Astrocyte (in vitro differentiated cells and primary cell): ENCODE measurements around the gene CCDC158.
"Not testable (repeated sequence)": the region's sequence is repeated elsewhere in the genome, so short reads cannot be mapped to it uniquely, and the experiment has no call there.

Source experiments
- EZH2 ChIP-seq: IDR thresholded peaks from 2 replicates; pipeline ENCODE4 v1.6.1; 2012; ENCODE audit warnings: mild to moderate bottlenecking, low read length, inconsistent platforms; ENCODE audit not compliant: insufficient read depth
- TF ChIP-seq, protein P1 (sequence below): IDR thresholded peaks from 2 replicates; pipeline ENCODE4 v1.5.1; 2011; ENCODE audit warnings: low read depth, mild to moderate bottlenecking, inconsistent platforms, low read length, moderate library complexity; ENCODE audit not compliant: insufficient read depth

- TF ChIP-seq, protein P1, sequence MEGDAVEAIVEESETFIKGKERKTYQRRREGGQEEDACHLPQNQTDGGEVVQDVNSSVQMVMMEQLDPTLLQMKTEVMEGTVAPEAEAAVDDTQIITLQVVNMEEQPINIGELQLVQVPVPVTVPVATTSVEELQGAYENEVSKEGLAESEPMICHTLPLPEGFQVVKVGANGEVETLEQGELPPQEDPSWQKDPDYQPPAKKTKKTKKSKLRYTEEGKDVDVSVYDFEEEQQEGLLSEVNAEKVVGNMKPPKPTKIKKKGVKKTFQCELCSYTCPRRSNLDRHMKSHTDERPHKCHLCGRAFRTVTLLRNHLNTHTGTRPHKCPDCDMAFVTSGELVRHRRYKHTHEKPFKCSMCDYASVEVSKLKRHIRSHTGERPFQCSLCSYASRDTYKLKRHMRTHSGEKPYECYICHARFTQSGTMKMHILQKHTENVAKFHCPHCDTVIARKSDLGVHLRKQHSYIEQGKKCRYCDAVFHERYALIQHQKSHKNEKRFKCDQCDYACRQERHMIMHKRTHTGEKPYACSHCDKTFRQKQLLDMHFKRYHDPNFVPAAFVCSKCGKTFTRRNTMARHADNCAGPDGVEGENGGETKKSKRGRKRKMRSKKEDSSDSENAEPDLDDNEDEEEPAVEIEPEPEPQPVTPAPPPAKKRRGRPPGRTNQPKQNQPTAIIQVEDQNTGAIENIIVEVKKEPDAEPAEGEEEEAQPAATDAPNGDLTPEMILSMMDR: not testable (repeated sequence)
- not testable (repeated sequence) for TF ChIP-seq EZH2
Measured at GRCh38 chr4:76281594-76281993, 139.3 kb downstream of the CCDC158 start.
